ENCODE data around the gene ALDH6A1.

DNA sequence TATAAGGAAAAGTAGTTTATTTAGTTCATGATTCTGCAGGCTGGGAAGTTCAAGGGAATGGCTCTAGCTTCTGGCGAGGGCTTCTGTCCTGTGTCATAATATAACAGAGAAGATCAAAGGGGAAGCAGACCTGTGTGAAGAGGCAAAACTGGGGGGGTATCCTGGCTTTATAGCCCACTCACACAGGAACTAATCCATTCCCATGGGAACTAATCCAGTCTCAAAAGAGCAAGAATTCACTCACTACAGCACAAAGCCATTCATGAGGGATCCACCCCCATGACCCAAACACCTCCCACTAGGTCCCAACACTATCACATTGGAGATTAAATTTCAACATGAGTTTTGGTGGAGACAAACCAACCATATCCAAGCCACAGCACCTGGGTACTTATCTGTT is 6.9 kb downstream of the ALDH6A1 start:
- TF ChIP-seq, protein P1, sequence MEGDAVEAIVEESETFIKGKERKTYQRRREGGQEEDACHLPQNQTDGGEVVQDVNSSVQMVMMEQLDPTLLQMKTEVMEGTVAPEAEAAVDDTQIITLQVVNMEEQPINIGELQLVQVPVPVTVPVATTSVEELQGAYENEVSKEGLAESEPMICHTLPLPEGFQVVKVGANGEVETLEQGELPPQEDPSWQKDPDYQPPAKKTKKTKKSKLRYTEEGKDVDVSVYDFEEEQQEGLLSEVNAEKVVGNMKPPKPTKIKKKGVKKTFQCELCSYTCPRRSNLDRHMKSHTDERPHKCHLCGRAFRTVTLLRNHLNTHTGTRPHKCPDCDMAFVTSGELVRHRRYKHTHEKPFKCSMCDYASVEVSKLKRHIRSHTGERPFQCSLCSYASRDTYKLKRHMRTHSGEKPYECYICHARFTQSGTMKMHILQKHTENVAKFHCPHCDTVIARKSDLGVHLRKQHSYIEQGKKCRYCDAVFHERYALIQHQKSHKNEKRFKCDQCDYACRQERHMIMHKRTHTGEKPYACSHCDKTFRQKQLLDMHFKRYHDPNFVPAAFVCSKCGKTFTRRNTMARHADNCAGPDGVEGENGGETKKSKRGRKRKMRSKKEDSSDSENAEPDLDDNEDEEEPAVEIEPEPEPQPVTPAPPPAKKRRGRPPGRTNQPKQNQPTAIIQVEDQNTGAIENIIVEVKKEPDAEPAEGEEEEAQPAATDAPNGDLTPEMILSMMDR (IDR thresholded peaks at IDR 0.05), result no peak
- TF ChIP-seq POLR2A (IDR thresholded peaks at IDR 0.05), result no peak
